ELF-1 (cell line): ENCODE measurements around the gene WBP2.

Source experiments
- DNase-seq: peaks from one replicate; pipeline ENCODE4 v3.0.0-alpha.2; 2016; ENCODE audit warnings: low read depth, low spot score

Gene WBP2

GRCh38 chr17:75845058-75845711 is 9.9 kb downstream of the WBP2 start:
- peak; percentile 94 for DNase-seq

GRCh38 chr17:75844530-75845057 is 10.5 kb downstream of the WBP2 start:
- DNase-seq: no peak

- peak; percentile 25 for DNase-seq
These were observed 11.3 kb downstream of the WBP2 start, which contains the start of gene UNC13D for GRCh38 chr17:75843577-75844529. UNC13D (minus strand) TSS chr17:75844404; CDS start chr17:75844337, 67 bp downstream.

- DNase-seq: no peak
These were observed 12.1 kb downstream of the WBP2 start for GRCh38 chr17:75842963-75843576.

GRCh38 chr17:75842411-75842810 is 12.7 kb downstream of the WBP2 start:
- DNase-seq: no peak

GRCh38 chr17:75840799-75841164 is 14.4 kb downstream of the WBP2 start:
- DNase-seq: no peak

- DNase-seq: no peak
These were observed 15.0 kb downstream of the WBP2 start for GRCh38 chr17:75839942-75840798.

- DNase-seq: no peak
These were observed 16.7 kb downstream of the WBP2 start for GRCh38 chr17:75838410-75838809.

- DNase-seq: peak; percentile 20
These were observed 17.2 kb downstream of the WBP2 start for GRCh38 chr17:75837899-75838298.

- DNase-seq: no peak
These were observed 18.5 kb downstream of the WBP2 start for GRCh38 chr17:75836605-75837004.

GRCh38 chr17:75835654-75835987 is 19.5 kb downstream of the WBP2 start:
- no peak for DNase-seq

- no peak for DNase-seq
These were observed 20.0 kb downstream of the WBP2 start for GRCh38 chr17:75834928-75835653.

- no peak for DNase-seq
These were observed 20.7 kb downstream of the WBP2 start for GRCh38 chr17:75834279-75834920.

- peak; percentile 77 for DNase-seq
These were observed 22.3 kb downstream of the WBP2 start for GRCh38 chr17:75832652-75833400.

- DNase-seq: no peak
These were observed 22.9 kb downstream of the WBP2 start for GRCh38 chr17:75832164-75832651.

GRCh38 chr17:75831032-75831571 is 24.0 kb downstream of the WBP2 start:
- DNase-seq: peak; percentile 47

GRCh38 chr17:75830164-75831031 is 24.7 kb downstream of the WBP2 start:
- DNase-seq: peak; percentile 93

GRCh38 chr17:75829747-75830146 is 25.4 kb downstream of the WBP2 start:
- DNase-seq: no peak
